ENCODE measurements around the gene GHRHR.

The GHRHR gene

GRCh38 chr7:30963842-30964241 lies at the start of gene GHRHR:
GHRHR (plus strand) TSS chr7:30963953; CDS start chr7:30964069, 116 bp downstream.
- no peak for DNase-seq (ENCODE audit: low read depth, low spot score)

- no peak for DNase-seq (ENCODE audit: low read depth, low spot score)
Measured at GRCh38 chr7:30914596-30914995, 49.2 kb upstream of the GHRHR start.

GRCh38 chr7:30915005-30915601 lies 48.6 kb upstream of the GHRHR start:
- no peak for DNase-seq (ENCODE audit: low read depth, low spot score)

GRCh38 chr7:30915751-30916150 lies 48.0 kb upstream of the GHRHR start:
- no peak for DNase-seq (ENCODE audit: low read depth, low spot score)

- DNase-seq (ENCODE audit: low read depth, low spot score) = no peak
Measured at GRCh38 chr7:30916255-30916654, 47.5 kb upstream of the GHRHR start.

GRCh38 chr7:30916767-30917166 lies 47.0 kb upstream of the GHRHR start:
- DNase-seq (ENCODE audit: low read depth, low spot score) = no peak

GRCh38 chr7:30917216-30917893 lies 46.4 kb upstream of the GHRHR start:
- DNase-seq (ENCODE audit: low read depth, low spot score) = no peak

- no peak for DNase-seq (ENCODE audit: low read depth, low spot score)
Measured at GRCh38 chr7:30918676-30919075, 45.1 kb upstream of the GHRHR start.

GRCh38 chr7:30920021-30920583 lies 43.7 kb upstream of the GHRHR start:
- no peak for DNase-seq (ENCODE audit: low read depth, low spot score)

- no peak for DNase-seq (ENCODE audit: low read depth, low spot score)
Measured at GRCh38 chr7:30920584-30921539, 42.9 kb upstream of the GHRHR start.

- DNase-seq (ENCODE audit: low read depth, low spot score) = no peak
Measured at GRCh38 chr7:30921540-30922401, 42.0 kb upstream of the GHRHR start.

- no peak for DNase-seq (ENCODE audit: low read depth, low spot score)
Measured at GRCh38 chr7:30922596-30922995, 41.2 kb upstream of the GHRHR start.

GRCh38 chr7:30923009-30923773 lies 40.6 kb upstream of the GHRHR start:
- DNase-seq (ENCODE audit: low read depth, low spot score) = no peak

- no peak for DNase-seq (ENCODE audit: low read depth, low spot score)
Measured at GRCh38 chr7:30923774-30924413, 39.9 kb upstream of the GHRHR start.

- no peak for DNase-seq (ENCODE audit: low read depth, low spot score)
Measured at GRCh38 chr7:30924624-30925023, 39.1 kb upstream of the GHRHR start.

GRCh38 chr7:30925117-30925516 lies 38.6 kb upstream of the GHRHR start:
- DNase-seq (ENCODE audit: low read depth, low spot score) = no peak

- no peak for DNase-seq (ENCODE audit: low read depth, low spot score)
Measured at GRCh38 chr7:30925913-30926312, 37.8 kb upstream of the GHRHR start.

GRCh38 chr7:30926313-30926712 lies 37.4 kb upstream of the GHRHR start:
- no peak for DNase-seq (ENCODE audit: low read depth, low spot score)

GRCh38 chr7:30927040-30927439 lies 36.7 kb upstream of the GHRHR start:
- no peak for DNase-seq (ENCODE audit: low read depth, low spot score)

- no peak for DNase-seq (ENCODE audit: low read depth, low spot score)
Measured at GRCh38 chr7:30927559-30927958, 36.2 kb upstream of the GHRHR start.
